Progenitor cell of endocrine pancreas (in vitro differentiated cells): Measurements from ENCODE around the gene AFF4. TPM values are rescaled to one million over a fixed set of nuclear protein-coding genes. Genes with fewer than 3 reads are reported as not detected.

Experiments used
- DNase-seq: peaks from one replicate; pipeline ENCODE4 v3.0.0; 2021; ENCODE audit warnings: low spot score; ENCODE audit not compliant: unreplicated experiment
- H3K27ac Mint-ChIP-seq: 2 replicates; pipeline ENCODE4 v1.8.0; 2021; ENCODE audit warnings: mild to moderate bottlenecking, moderate library complexity, mixed read lengths
- H3K27me3 Mint-ChIP-seq: 2 replicates; pipeline ENCODE4 v1.8.0; 2021; ENCODE audit warnings: mixed read lengths
- H3K36me3 Mint-ChIP-seq: 2 replicates; pipeline ENCODE4 v1.8.0; 2022; ENCODE audit warnings: mixed read lengths; ENCODE audit not compliant: insufficient read depth
- H3K4me1 Mint-ChIP-seq: 2 replicates; pipeline ENCODE4 v1.8.0; 2021; ENCODE audit warnings: low read depth, mixed read lengths
- H3K4me3 Mint-ChIP-seq: 2 replicates; pipeline ENCODE4 v1.8.0; 2021; ENCODE audit warnings: low read depth, mild to moderate bottlenecking, moderate library complexity, mixed read lengths
- H3K9me3 Mint-ChIP-seq: 2 replicates; pipeline ENCODE4 v1.8.0; 2021; ENCODE audit warnings: low read depth, mixed read lengths
- CTCF ChIP-seq: fragments of 200-600 bp; sonication (generic); IDR thresholded peaks from one replicate; pipeline ENCODE4 v1.5.0; 2021; ENCODE audit warnings: antibody characterized with exemption, mild to moderate bottlenecking; ENCODE audit not compliant: unreplicated experiment
- total RNA-seq: library from RNA; stranded (reverse); gene quantifications from 2 replicates; pipeline ENCODE4 v1.2.1, GENCODE V29; 2021

AFF4 gene
- total RNA-seq, 1 donor from 2014 or later = 91.8 TPM

GRCh38 chr5:132896685-132897084, 66.7 kb downstream of the AFF4 start:
- Mint-ChIP-seq H3K27me3 (no peaks in the 10 kb centered on the region), H3K9me3 (no peaks in the 10 kb centered on the region), H3K36me3 (peaks cover 52% of the 10 kb centered on the region), H3K4me1 (peaks cover 9% of the 10 kb centered on the region), H3K27ac (peak overlapping the region; percentile 56), H3K4me3 (no peak overlapping the region)
- no peak for TF ChIP-seq CTCF
- no peak for DNase-seq

GRCh38 chr5:132895719-132896305, 67.6 kb downstream of the AFF4 start:
- H3K9me3 Mint-ChIP-seq = no peaks in the 10 kb centered on the region
- peaks cover 7% of the 10 kb centered on the region for H3K4me1 Mint-ChIP-seq
- no peak for TF ChIP-seq CTCF
- peaks cover 48% of the 10 kb centered on the region for H3K36me3 Mint-ChIP-seq
- no peaks in the 10 kb centered on the region for H3K27me3 Mint-ChIP-seq
- no peak overlapping the region for H3K4me3 Mint-ChIP-seq
- DNase-seq = no peak
- no peak overlapping the region for H3K27ac Mint-ChIP-seq

- Mint-ChIP-seq H3K4me1 (peaks cover 7% of the 10 kb centered on the region), H3K4me3 (no peak overlapping the region), H3K36me3 (peaks cover 42% of the 10 kb centered on the region), H3K9me3 (no peaks in the 10 kb centered on the region), H3K27ac (no peak overlapping the region), H3K27me3 (no peaks in the 10 kb centered on the region)
- DNase-seq = no peak
- TF ChIP-seq CTCF = no peak
These were observed 72.6 kb downstream of the AFF4 start for GRCh38 chr5:132890817-132891216.

GRCh38 chr5:132889501-132889900, 73.9 kb downstream of the AFF4 start:
- Mint-ChIP-seq H3K36me3 (peaks cover 39% of the 10 kb centered on the region), H3K9me3 (no peaks in the 10 kb centered on the region)

GRCh38 chr5:132887283-132887682, 76.2 kb downstream of the AFF4 start:
- Mint-ChIP-seq H3K36me3 (peaks cover 32% of the 10 kb centered on the region), H3K9me3 (no peaks in the 10 kb centered on the region), H3K27me3 (no peaks in the 10 kb centered on the region), H3K4me3 (no peak overlapping the region), H3K27ac (no peak overlapping the region), H3K4me1 (peaks cover 2% of the 10 kb centered on the region)
- TF ChIP-seq CTCF = no peak
- no peak for DNase-seq

More at GRCh38 chr5:132889501-132889900, 73.9 kb downstream of the AFF4 start:
- no peak for DNase-seq
- Mint-ChIP-seq H3K27me3 (no peaks in the 10 kb centered on the region), H3K4me3 (no peak overlapping the region), H3K27ac (no peak overlapping the region), H3K4me1 (peaks cover 7% of the 10 kb centered on the region)
- TF ChIP-seq CTCF = no peak
